Vagina (tissue), 2 donors: ENCODE results near the gene PCNA.

Source experiments
- POLR2AphosphoS5 ChIP-seq, 2 donors: sonication (generic); formaldehyde crosslinking; IDR thresholded peaks; one replicate each; pipeline ENCODE4 v1.9.0; 2017; ENCODE audit warnings: antibody characterized with exemption in 2 of 2, mild to moderate bottlenecking in 2 of 2, low read depth in 1 of 2; ENCODE audit not compliant: insufficient read depth in 1 of 2
- TF ChIP-seq, protein P1 (sequence below), 3 experiments: fragments of 450-650 bp in 2 of 3; fragments of 200-600 bp in 1 of 3; sonication (generic) in 1 of 3; IDR thresholded peaks; one replicate each; pipeline ENCODE4 v1.5.1; 2017 to 2019; ENCODE audit warnings: antibody characterized with exemption in 3 of 3, mild to moderate bottlenecking in 2 of 3, moderate library complexity in 2 of 3

DNA sequence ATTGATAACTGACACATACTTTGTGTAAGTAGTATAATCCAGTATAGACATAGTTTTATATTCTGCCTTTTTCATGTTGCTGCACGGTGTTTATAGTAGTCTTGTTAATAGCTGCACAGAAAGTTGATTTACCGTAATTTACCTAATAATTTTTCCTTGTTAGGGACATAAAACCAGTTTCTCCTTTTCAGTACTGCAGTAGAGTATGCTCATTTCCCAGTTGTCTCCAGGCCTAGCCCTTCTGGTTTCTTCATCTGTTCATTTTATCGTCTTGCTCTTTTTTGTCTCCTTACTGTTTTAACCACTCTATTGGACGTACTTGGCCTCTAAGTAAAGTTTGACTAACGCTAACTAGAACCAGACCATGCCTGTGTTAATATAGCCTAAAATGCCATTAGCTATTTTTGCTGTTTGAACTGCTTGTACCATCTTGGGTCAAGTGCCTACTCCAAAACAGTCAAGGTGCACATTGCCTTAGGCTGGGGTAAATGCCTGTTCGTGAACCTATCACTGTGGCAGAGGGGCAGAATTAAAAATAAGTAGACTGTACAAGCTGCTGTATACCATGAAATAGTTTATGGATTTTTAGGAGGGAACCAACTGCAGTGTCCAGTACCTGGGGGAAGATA, 41.9 kb upstream of the PCNA start:
- TF ChIP-seq, protein P1, sequence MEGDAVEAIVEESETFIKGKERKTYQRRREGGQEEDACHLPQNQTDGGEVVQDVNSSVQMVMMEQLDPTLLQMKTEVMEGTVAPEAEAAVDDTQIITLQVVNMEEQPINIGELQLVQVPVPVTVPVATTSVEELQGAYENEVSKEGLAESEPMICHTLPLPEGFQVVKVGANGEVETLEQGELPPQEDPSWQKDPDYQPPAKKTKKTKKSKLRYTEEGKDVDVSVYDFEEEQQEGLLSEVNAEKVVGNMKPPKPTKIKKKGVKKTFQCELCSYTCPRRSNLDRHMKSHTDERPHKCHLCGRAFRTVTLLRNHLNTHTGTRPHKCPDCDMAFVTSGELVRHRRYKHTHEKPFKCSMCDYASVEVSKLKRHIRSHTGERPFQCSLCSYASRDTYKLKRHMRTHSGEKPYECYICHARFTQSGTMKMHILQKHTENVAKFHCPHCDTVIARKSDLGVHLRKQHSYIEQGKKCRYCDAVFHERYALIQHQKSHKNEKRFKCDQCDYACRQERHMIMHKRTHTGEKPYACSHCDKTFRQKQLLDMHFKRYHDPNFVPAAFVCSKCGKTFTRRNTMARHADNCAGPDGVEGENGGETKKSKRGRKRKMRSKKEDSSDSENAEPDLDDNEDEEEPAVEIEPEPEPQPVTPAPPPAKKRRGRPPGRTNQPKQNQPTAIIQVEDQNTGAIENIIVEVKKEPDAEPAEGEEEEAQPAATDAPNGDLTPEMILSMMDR (IDR thresholded peaks at IDR 0.05): no peak
- no peak for TF ChIP-seq POLR2AphosphoS5 (IDR thresholded peaks at IDR 0.05; ENCODE audit: insufficient read depth in 1 of 2, low read depth in 1 of 2)
